Measurements from ENCODE around the gene CD46.

DNA sequence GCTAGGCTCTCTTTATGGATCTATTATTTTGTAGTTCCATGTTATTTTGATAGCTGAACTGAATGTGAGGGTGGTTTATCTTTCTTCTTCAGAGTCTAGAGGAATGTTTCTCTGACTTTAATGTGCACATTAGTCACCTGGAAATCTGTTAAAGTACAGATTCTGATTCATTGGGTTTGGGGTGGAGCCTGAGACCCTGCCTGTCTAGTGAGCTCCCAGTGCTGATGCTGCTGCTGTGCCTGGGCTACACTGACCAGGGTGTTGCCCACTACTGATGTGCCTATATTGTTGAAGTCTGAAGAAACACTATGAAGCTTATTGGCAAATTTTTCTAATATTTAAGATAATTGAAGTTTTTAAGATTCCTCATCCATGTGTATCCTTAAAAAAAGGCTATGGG lies 35.9 kb downstream of the CD46 start:
- TF ChIP-seq POLR2AphosphoS5 (IDR thresholded peaks at IDR 0.05) (no peak), POLR2A (IDR thresholded peaks at IDR 0.05) (no peak)
- TF ChIP-seq, protein P1, sequence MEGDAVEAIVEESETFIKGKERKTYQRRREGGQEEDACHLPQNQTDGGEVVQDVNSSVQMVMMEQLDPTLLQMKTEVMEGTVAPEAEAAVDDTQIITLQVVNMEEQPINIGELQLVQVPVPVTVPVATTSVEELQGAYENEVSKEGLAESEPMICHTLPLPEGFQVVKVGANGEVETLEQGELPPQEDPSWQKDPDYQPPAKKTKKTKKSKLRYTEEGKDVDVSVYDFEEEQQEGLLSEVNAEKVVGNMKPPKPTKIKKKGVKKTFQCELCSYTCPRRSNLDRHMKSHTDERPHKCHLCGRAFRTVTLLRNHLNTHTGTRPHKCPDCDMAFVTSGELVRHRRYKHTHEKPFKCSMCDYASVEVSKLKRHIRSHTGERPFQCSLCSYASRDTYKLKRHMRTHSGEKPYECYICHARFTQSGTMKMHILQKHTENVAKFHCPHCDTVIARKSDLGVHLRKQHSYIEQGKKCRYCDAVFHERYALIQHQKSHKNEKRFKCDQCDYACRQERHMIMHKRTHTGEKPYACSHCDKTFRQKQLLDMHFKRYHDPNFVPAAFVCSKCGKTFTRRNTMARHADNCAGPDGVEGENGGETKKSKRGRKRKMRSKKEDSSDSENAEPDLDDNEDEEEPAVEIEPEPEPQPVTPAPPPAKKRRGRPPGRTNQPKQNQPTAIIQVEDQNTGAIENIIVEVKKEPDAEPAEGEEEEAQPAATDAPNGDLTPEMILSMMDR (IDR thresholded peaks at IDR 0.05), result no peak
